CD4-positive, alpha-beta T cell treated with Interleukin-17A for 1 hour (primary cell): ENCODE data around the gene RAP1GAP2.
"Not testable (repeated sequence)": the region's sequence is repeated elsewhere in the genome, so short reads cannot be mapped to it uniquely, and the experiment has no call there.

Experiments
- DNase-seq: peaks from one replicate; pipeline ENCODE4 v3.0.0-alpha.2; 2020

The RAP1GAP2 gene

GRCh38 chr17:2796164-2797125 is at the start of gene RAP1GAP2:
TSS of gene RAP1GAP2 (plus strand) at chr17:2796438. CDS start at chr17:2796528, 90 bp downstream.
- DNase-seq, result peak; percentile 87

- no peak for DNase-seq
Observed at GRCh38 chr17:2749058-2749783, 47.0 kb upstream of the RAP1GAP2 start, which contains the start of gene CCDC92B. TSS of gene CCDC92B (minus strand) at chr17:2749652. CDS start at chr17:2735145, 14,507 bp downstream.

GRCh38 chr17:2749784-2750181 is 46.5 kb upstream of the RAP1GAP2 start:
- peak; percentile 70 for DNase-seq

- DNase-seq, result no peak
Observed at GRCh38 chr17:2750721-2751120, 45.5 kb upstream of the RAP1GAP2 start.

GRCh38 chr17:2751491-2751890 is 44.7 kb upstream of the RAP1GAP2 start:
- DNase-seq, result no peak

- DNase-seq, result no peak
Observed at GRCh38 chr17:2755891-2756724, 40.1 kb upstream of the RAP1GAP2 start.

GRCh38 chr17:2758870-2759269 is 37.4 kb upstream of the RAP1GAP2 start:
- no peak for DNase-seq

GRCh38 chr17:2770129-2770528 is 26.1 kb upstream of the RAP1GAP2 start:
- no peak for DNase-seq

GRCh38 chr17:2775206-2775605 is 21.0 kb upstream of the RAP1GAP2 start:
- DNase-seq, result no peak

- no peak for DNase-seq
Observed at GRCh38 chr17:2776589-2777241, 19.5 kb upstream of the RAP1GAP2 start.

- DNase-seq, result no peak
Observed at GRCh38 chr17:2777242-2777867, 18.9 kb upstream of the RAP1GAP2 start.

GRCh38 chr17:2778489-2778888 is 17.7 kb upstream of the RAP1GAP2 start:
- no peak for DNase-seq

- no peak for DNase-seq
Observed at GRCh38 chr17:2779545-2779944, 16.7 kb upstream of the RAP1GAP2 start.

GRCh38 chr17:2780256-2780655 is 16.0 kb upstream of the RAP1GAP2 start:
- DNase-seq, result no peak

- DNase-seq, result no peak
Observed at GRCh38 chr17:2780931-2781454, 15.2 kb upstream of the RAP1GAP2 start.

GRCh38 chr17:2781598-2781997 is 14.6 kb upstream of the RAP1GAP2 start:
- DNase-seq, result not testable (repeated sequence)

GRCh38 chr17:2782055-2782454 is 14.2 kb upstream of the RAP1GAP2 start:
- DNase-seq, result no peak

- no peak for DNase-seq
Observed at GRCh38 chr17:2783310-2784030, 12.8 kb upstream of the RAP1GAP2 start.

- no peak for DNase-seq
Observed at GRCh38 chr17:2784864-2785263, 11.4 kb upstream of the RAP1GAP2 start.

GRCh38 chr17:2785376-2785775 is 10.9 kb upstream of the RAP1GAP2 start:
- not testable (repeated sequence) for DNase-seq
